Vagina (tissue), 2 donors: Measurements from ENCODE around the gene NTRK3. TPM values are rescaled to one million over a fixed set of nuclear protein-coding genes. Genes with fewer than 3 reads are reported as not detected.

Experiments used
- DNase-seq, 2 donors: peaks; one replicate each; pipeline ENCODE4 v3.0.0-alpha.2; 2017; ENCODE audit errors: extremely low spot score in 2 of 2
- H3K27ac ChIP-seq: fragments of 200-600 bp; sonication (generic); one replicate; pipeline ENCODE4 v1.5.1; 2019
- H3K27me3 ChIP-seq: fragments of 200-600 bp; sonication (generic); one replicate; pipeline ENCODE4 v1.5.1; 2019
- H3K36me3 ChIP-seq, 2 donors: fragments of 200-600 bp; sonication (generic); one replicate each; pipeline ENCODE4 v1.5.1; 2017 to 2019
- H3K4me1 ChIP-seq: fragments of 200-600 bp; sonication (generic); one replicate; pipeline ENCODE4 v1.5.1; 2019
- H3K4me3 ChIP-seq, 2 donors: fragments of 200-600 bp; sonication (generic); 1 replicate in 1 of 2; 2 replicates in 1 of 2; pipeline ENCODE4 v1.5.1; 2016 to 2019
- H3K9me3 ChIP-seq: fragments of 200-600 bp; sonication (generic); one replicate; pipeline ENCODE4 v1.5.1; 2019
- POLR2A ChIP-seq, 2 donors: fragments of 450-650 bp; IDR thresholded peaks; one replicate each; pipeline ENCODE4 v1.6.1; 2017; ENCODE audit warnings: antibody characterized with exemption in 2 of 2, mild to moderate bottlenecking in 2 of 2, moderate library complexity in 2 of 2
- POLR2AphosphoS5 ChIP-seq, 2 donors: sonication (generic); formaldehyde crosslinking; IDR thresholded peaks; one replicate each; pipeline ENCODE4 v1.9.0; 2017; ENCODE audit warnings: antibody characterized with exemption in 2 of 2, mild to moderate bottlenecking in 2 of 2, low read depth in 1 of 2; ENCODE audit not compliant: insufficient read depth in 1 of 2
- intact Hi-C: fragments of 100-400 bp; cut with DNase I; formaldehyde crosslinking; loops from one replicate; pipeline ENCODE4 v1.15.1; 2023
- total RNA-seq: library from RNA; depleted of rRNA; stranded (reverse); fragments of >200 nt; gene quantifications from one replicate; pipeline ENCODE4 v1.2.3, GENCODE V29; 2016
- TF ChIP-seq, protein P1 (sequence below), 3 experiments: fragments of 450-650 bp in 2 of 3; fragments of 200-600 bp in 1 of 3; sonication (generic) in 1 of 3; IDR thresholded peaks; one replicate each; pipeline ENCODE4 v1.5.1; 2017 to 2019; ENCODE audit warnings: antibody characterized with exemption in 3 of 3, mild to moderate bottlenecking in 2 of 3, moderate library complexity in 2 of 3

The NTRK3 gene
- total RNA-seq, 1 donor from 2014 or later, result 4.9 TPM

DNA sequence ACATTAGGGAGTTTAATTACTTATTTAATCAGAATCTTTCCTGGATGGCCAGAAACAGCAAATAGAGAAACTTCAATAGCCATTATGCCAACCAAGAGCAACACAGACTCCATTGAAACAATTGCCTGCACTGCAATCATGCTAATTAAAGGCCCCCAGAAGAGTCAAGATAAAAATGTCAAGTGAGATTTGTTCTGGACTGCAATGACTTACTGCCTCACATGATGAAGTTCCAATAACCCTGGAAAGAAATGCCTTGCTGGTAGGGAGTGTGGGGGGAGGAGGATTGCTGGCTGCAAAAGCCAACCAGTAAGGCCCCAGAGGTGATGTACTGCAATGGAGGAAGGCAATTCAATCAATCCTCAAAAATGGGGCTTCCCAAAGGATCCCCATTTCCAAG is 257.9 kb downstream of the NTRK3 start:
- Histone ChIP-seq H3K4me1 (no peaks in the 10 kb centered on the region), H3K9me3 (no peaks in the 10 kb centered on the region), H3K4me3 (no peak overlapping the region), H3K27ac (no peak overlapping the region), H3K27me3 (no peaks in the 10 kb centered on the region), H3K36me3 (no peaks in the 10 kb centered on the region)
- intact Hi-C loops, result no loop called here
- TF ChIP-seq POLR2A (IDR thresholded peaks at IDR 0.05) (no peak), POLR2AphosphoS5 (IDR thresholded peaks at IDR 0.05; ENCODE audit: insufficient read depth in 1 of 2, low read depth in 1 of 2) (no peak)
- TF ChIP-seq, protein P1, sequence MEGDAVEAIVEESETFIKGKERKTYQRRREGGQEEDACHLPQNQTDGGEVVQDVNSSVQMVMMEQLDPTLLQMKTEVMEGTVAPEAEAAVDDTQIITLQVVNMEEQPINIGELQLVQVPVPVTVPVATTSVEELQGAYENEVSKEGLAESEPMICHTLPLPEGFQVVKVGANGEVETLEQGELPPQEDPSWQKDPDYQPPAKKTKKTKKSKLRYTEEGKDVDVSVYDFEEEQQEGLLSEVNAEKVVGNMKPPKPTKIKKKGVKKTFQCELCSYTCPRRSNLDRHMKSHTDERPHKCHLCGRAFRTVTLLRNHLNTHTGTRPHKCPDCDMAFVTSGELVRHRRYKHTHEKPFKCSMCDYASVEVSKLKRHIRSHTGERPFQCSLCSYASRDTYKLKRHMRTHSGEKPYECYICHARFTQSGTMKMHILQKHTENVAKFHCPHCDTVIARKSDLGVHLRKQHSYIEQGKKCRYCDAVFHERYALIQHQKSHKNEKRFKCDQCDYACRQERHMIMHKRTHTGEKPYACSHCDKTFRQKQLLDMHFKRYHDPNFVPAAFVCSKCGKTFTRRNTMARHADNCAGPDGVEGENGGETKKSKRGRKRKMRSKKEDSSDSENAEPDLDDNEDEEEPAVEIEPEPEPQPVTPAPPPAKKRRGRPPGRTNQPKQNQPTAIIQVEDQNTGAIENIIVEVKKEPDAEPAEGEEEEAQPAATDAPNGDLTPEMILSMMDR (IDR thresholded peaks at IDR 0.05), result no peak
- no peak for DNase-seq

DNA sequence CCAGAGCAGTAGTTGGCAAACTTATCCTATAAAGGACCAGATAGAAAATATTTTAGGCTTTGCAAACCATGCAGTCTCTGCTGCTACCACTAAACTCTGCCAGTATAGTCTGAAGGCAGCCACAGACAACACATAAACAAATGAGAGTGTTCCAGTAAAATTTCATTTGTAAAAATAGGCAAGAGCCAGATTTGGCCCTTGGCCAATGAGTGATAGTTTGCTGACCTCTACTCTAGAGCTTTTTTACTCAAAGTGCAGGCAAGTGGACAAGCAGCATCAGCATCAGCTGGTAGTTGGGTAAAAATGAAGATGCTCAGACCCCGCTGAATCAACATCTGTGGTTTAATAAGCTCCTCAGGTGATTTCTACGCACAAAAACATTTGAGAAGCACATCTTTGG is 269.8 kb downstream of the NTRK3 start:
- Histone ChIP-seq H3K27me3 (no peaks in the 10 kb centered on the region), H3K9me3 (no peaks in the 10 kb centered on the region), H3K4me3 (no peak overlapping the region), H3K4me1 (no peaks in the 10 kb centered on the region), H3K27ac (no peak overlapping the region), H3K36me3 (no peaks in the 10 kb centered on the region)
- no peak for DNase-seq
- TF ChIP-seq, protein P1 (IDR thresholded peaks at IDR 0.05), result no peak
- TF ChIP-seq POLR2AphosphoS5 (IDR thresholded peaks at IDR 0.05; ENCODE audit: insufficient read depth in 1 of 2, low read depth in 1 of 2) (no peak), POLR2A (IDR thresholded peaks at IDR 0.05) (no peak)
- intact Hi-C loops, result no loop called here

DNA sequence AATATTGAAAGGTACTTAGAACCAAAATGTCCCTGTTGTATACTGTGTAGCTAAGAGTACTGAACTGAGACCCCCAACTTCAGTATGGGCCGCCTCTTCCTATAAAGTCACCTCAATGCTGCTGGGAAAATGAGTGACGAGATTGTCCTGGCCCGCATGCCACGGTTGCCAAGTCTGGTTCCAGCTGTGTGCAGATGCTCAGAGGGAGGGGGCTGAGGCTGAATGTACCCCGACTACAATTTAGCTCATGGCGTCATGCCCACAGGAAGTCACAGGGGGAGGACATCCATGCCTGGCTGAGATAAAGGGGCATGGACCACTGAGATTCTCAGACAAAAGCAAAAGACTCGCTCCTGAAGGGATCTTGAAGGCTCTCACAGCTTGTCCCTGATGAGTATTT is 271.1 kb downstream of the NTRK3 start:
- TF ChIP-seq POLR2AphosphoS5 (IDR thresholded peaks at IDR 0.05; ENCODE audit: insufficient read depth in 1 of 2, low read depth in 1 of 2), result no peak
- no peak for TF ChIP-seq POLR2A (IDR thresholded peaks at IDR 0.05)
- TF ChIP-seq, protein P1 (IDR thresholded peaks at IDR 0.05), result no peak
- Histone ChIP-seq H3K27me3 (no peaks in the 10 kb centered on the region), H3K36me3 (no peaks in the 10 kb centered on the region), H3K4me1 (no peaks in the 10 kb centered on the region), H3K27ac (no peak overlapping the region), H3K9me3 (no peaks in the 10 kb centered on the region), H3K4me3 (no peak overlapping the region)
- intact Hi-C loops, result no loop called here
- no peak for DNase-seq

DNA sequence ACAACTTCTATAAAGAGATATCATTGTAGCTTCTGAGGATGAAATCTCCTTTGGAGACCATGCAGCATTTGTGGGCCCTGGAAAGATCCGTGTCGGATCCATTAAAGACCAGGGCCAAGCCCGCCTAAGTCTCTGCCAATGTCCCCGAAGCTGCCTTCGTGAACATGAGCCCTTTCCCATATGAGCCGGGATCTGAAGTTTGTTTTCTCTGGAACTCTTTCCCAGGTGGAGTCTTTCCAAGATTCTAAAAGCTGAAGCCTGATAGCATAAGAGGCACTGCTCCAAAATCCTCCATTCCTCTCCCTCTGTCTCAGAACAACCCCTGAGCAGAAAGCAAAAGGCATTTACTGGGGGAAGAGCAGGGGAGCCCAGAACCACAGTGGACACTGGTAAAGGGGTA is 274.6 kb downstream of the NTRK3 start:
- no peak overlapping the region for H3K27ac ChIP-seq
- H3K4me3 ChIP-seq, result no peak overlapping the region
- intact Hi-C loops, result no loop called here
- no peaks in the 10 kb centered on the region for H3K27me3 ChIP-seq
- no peaks in the 10 kb centered on the region for H3K36me3 ChIP-seq
- no peak for TF ChIP-seq POLR2A (IDR thresholded peaks at IDR 0.05)
- no peaks in the 10 kb centered on the region for H3K9me3 ChIP-seq
- no peaks in the 10 kb centered on the region for H3K4me1 ChIP-seq
- DNase-seq, result no peak

DNA sequence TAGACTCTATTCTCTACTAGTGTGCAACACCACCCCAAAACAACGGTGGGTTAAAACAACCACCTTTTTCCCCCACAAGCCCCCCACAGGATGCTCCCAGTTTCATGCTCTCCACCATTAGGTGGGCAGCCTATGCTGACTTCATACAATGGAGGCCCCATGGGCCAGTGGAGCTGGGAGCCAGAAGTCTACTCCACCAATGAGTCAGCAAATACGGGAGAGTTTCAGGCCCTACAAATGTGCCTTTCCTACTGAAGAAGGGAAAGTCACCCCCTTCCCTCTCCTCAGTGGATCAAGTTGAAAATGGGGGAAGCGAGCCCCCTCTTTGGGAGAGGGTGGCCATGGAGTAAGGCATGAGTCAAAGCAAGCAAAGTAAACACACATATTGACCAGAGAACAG is 278.6 kb downstream of the NTRK3 start:
- no peaks in the 10 kb centered on the region for H3K4me1 ChIP-seq
- H3K4me3 ChIP-seq, result no peak overlapping the region
- H3K27me3 ChIP-seq, result no peaks in the 10 kb centered on the region
- H3K27ac ChIP-seq, result no peak overlapping the region
- H3K9me3 ChIP-seq, result no peaks in the 10 kb centered on the region
- TF ChIP-seq, protein P1 (IDR thresholded peaks at IDR 0.05), result no peak
- TF ChIP-seq POLR2A (IDR thresholded peaks at IDR 0.05) (no peak), POLR2AphosphoS5 (IDR thresholded peaks at IDR 0.05; ENCODE audit: insufficient read depth in 1 of 2, low read depth in 1 of 2) (no peak)
- H3K36me3 ChIP-seq, result no peaks in the 10 kb centered on the region
- intact Hi-C loops, result loop anchor here (10.0 kb wide), 1 partner anchor 97 kb away; no protein-coding TSS in a partner anchor
- no peak for DNase-seq
